ENCODE measurements around the gene MAN2C1.

The MAN2C1 gene

GRCh38 chr15:75360391-75360790 is 8.0 kb downstream of the MAN2C1 start:
- TF ChIP-seq CTCF (IDR thresholded peaks at IDR 0.05; ENCODE audit: low read depth, low read length), result no peak
- no peak overlapping the region for H3K4me3 ChIP-seq (ENCODE audit: low read depth, low read length)

- H3K4me3 ChIP-seq (ENCODE audit: low read depth, low read length), result no peak overlapping the region
- no peak for TF ChIP-seq CTCF (IDR thresholded peaks at IDR 0.05; ENCODE audit: low read depth, low read length)
Observed at GRCh38 chr15:75359537-75360250, 8.7 kb downstream of the MAN2C1 start.

- TF ChIP-seq CTCF (IDR thresholded peaks at IDR 0.05; ENCODE audit: low read depth, low read length), result no peak
- no peak overlapping the region for H3K4me3 ChIP-seq (ENCODE audit: low read depth, low read length)
Observed at GRCh38 chr15:75358771-75359536, 9.5 kb downstream of the MAN2C1 start.

GRCh38 chr15:75357976-75358673 is 10.3 kb downstream of the MAN2C1 start:
- no peak overlapping the region for H3K4me3 ChIP-seq (ENCODE audit: low read depth, low read length)

GRCh38 chr15:75356517-75356916 is 11.9 kb downstream of the MAN2C1 start:
- no peak for TF ChIP-seq CTCF (IDR thresholded peaks at IDR 0.05; ENCODE audit: low read depth, low read length)
- H3K4me3 ChIP-seq (ENCODE audit: low read depth, low read length), result no peak overlapping the region

More at GRCh38 chr15:75357976-75358673, 10.3 kb downstream of the MAN2C1 start:
- no peak for TF ChIP-seq CTCF (IDR thresholded peaks at IDR 0.05; ENCODE audit: low read depth, low read length)

- no peak for TF ChIP-seq CTCF (IDR thresholded peaks at IDR 0.05; ENCODE audit: low read depth, low read length)
- H3K4me3 ChIP-seq (ENCODE audit: low read depth, low read length), result no peak overlapping the region
Observed at GRCh38 chr15:75356006-75356405, 12.4 kb downstream of the MAN2C1 start.

Data from WI38 (cell line).